HG02588 (cell line): ENCODE results near the gene EYA2.
"Not testable (repeated sequence)": the region's sequence is repeated elsewhere in the genome, so short reads cannot be mapped to it uniquely, and the experiment has no call there.

ENCODE experiments used
- ATAC-seq: cut with Tn5 transposase; IDR thresholded peaks from one replicate; pipeline ENCODE4 v1.9.1; 2021; ENCODE audit warnings: mild to moderate bottlenecking, moderate library complexity; ENCODE audit not compliant: unreplicated experiment

The EYA2 gene

DNA sequence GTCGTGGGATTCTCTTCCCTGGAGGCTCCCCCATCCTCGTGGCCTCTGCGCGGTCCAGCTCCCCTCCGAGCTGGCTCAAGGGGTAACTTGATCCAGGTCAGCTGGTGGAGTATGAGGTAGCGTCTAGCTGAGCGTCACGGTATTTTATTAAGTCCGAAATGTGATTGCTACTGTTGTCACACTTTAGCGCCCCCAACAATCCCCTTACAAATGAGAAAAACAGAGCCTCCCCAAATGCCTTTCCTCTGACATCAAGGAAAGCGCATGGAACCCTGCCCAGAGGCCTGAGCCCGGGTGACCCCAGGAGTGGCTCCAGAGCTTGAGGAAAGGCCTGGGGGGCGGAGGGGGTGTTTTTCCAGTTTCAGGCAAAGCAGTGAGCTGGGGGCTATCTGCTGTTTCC lies 269.5 kb downstream of the EYA2 start:
- ATAC-seq = no peak

DNA sequence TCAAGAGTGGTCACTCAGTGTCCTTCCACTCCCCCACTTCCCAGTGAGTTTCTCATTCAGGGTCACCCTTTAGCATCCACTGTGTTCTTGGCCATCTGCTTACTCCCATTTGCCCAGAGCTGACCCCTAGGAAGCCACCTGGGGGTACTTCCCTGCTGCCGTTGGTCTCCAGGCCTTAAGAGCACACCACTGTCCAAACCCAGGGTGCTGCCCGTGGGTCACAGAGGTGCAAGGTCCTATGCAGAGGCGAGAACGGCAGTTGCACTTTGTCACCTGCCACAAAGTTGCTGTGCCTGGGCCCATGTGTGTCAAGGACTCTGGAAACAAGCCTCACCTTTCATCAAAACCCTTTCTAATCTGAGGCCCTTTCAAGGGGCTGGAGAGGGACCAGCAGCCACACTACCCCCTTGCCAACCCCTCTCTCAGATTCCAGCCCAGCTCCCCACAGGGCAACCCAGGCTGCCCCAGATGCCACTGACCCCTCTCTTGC lies 270.8 kb downstream of the EYA2 start:
- no peak for ATAC-seq

DNA sequence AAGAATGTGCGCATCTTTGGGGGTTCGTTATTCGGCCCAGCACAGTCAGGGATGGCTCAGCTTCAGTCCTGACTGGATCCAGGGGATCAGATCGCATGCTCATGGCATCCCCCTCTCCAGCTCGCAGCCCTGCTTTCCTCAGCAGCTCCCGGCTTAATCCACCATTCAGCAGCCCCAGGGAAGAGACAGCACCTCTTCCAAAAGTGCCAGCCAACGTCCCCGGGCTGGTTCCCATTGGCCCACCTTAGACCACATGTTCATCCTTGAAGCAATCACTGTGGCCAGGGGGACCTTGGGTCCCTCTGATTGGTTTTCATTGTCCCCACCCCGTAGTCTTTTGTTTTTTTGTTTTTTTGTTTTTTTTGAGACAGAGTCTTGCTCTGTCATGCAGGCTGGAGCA lies 273.2 kb downstream of the EYA2 start:
- ATAC-seq = no peak

DNA sequence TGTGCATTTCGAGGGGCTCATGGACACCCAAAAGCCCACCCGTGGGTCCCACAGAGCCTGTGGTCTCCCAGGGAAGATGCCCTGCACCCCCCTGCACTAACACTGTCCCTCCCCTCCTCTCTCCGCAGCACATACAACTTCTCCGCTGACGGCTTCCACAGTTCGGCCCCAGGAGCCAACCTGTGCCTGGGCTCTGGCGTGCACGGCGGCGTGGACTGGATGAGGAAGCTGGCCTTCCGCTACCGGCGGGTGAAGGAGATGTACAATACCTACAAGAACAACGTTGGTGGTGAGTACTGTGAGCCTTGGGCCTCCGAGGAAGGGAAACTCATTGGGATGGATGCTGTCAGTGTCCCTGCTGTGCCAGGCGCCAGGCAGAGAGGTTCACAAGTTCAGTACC lies 277.9 kb downstream of the EYA2 start:
- ATAC-seq = no peak

DNA sequence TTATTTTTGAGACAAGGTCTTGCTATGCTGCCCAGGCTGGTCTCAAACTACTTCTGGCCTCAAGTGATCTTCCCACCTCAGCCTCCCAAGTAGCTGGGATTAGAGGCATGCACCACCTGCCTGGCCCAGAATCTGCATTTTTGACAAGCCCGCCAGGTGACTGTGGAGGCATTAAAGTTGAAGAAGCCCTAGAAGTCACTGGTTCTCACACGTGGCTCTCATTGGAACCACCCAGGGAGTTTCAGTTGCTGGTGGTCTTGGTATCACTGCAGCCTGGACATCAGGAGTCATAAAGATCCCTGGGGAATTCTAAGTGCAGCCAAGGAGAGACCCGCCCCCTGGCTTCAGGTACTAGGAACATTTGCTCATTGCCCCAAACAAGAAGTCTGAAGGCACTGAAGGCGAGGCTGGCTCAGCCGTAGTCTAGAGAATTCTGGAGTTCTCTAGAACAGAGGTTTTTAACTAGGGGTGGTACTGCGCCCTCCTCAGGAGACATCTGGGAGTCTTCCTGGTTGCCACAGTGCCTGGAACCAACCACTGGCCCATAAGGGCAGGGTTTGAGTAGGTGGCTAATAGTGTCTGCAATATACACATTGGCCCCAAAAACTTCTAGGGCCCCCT lies 279.1 kb downstream of the EYA2 start:
- no peak for ATAC-seq

DNA sequence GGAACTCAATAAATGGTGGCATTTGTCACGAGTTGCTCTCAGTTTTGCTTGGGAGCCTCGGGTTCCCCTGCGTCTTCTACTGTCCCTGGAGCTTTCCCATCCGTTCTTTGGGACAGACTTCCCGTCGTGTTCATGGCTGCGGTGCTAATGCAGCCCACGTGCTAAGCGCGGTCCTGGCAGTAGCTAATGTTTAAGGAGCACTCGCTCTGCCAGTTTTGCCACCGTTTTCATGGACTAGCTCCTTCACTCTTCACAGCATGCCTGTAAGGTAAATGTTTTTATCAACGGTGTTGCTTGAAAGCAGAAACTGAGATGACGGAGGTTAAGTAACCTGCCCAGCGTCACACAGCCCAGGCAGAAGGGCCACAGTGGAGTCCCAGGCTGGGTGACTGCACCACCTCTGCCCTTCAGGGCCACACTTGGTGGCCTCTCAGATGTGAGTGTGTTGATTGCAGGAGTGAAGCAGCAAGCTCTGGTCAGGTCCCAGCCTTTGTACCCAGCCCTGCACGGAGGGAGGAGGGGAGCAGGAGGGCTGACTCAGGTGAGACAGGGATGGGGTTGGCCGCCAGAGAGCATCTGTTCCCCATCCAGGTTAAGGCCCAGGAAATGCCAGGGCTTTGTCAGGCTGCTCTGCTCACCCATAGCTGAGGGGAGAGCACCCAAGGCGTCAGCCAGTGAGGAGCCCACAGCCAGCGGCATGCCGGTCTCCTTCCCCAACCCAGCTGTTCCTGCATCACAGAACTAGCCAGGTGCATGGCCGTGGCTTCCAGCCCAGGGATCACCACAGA lies 280.0 kb downstream of the EYA2 start:
- no peak for ATAC-seq

DNA sequence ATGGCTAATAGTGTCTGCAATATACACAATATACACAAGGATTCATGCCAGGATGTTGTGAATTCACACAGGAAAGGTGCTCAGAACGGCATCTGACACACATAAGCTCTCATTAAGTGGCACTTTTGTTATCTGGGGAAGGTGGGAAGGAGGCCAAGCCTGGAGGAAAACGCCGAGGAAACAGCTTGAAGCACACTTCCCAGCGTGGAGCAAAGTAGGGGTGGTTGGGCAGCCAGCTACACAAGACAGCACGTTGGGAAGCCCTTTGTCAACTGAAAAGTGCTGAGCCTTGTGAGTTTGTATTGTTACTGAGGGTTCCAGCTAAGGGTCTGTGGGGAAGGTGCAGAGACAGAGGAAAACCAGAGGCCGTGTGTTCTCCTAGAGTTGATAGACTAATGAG lies 280.9 kb downstream of the EYA2 start:
- ATAC-seq = no peak

DNA sequence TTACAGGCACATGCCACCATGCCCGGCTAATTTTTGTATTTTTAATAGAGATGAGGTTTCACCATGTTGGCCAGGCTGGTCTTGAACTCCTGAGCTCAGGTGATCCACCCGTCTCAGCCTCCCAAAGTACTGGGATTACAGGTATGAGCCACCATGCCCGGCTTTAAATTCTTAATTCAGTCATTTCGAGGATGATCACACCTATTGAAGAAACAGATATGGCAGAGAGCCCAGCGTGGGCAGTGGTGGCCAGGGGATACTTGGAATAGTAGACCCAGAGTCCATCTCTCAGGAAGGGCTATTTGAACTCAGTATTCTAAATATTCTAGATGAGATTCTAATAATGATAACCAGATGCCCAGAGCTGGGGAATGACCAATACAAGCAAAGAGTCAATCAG lies 281.6 kb downstream of the EYA2 start:
- ATAC-seq = not testable (repeated sequence)

DNA sequence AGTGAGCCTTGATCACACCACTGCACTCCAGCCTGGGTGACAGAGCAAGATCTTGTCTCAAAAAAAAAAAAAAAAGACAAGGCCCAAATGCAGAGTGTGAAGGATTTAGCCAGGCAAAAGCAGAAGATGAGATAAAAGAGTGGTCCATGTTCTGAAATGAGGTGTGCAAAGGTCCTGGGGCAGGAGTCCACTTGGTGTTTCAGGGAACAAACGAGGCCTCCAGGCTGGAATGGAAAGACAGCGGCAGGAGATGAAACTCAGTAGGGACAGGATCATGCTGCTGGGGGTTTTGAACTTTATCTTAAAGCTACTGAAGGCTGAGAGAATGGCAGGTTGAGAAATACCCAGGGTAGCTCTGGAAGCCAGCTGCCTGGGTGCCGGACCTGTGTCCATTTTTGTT lies 283.6 kb downstream of the EYA2 start:
- ATAC-seq = no peak

DNA sequence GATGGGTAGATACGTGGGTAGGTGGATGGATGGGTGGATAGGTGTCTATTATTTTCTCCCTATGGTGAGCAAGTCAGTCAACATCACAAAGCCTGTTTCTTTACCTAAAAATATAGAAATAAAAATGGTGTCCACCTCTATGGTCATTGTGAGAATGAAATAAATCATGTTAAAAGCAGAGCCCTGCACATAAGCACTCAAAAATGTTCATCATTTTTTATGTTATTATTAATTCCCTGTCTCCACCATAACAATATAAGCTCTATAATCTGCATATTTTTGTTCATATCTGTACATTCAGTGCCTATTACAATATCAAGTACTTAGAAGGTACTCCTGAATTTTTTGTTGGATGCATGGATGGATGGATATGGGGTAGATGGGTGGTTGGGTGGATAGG lies 284.2 kb downstream of the EYA2 start:
- ATAC-seq = no peak

DNA sequence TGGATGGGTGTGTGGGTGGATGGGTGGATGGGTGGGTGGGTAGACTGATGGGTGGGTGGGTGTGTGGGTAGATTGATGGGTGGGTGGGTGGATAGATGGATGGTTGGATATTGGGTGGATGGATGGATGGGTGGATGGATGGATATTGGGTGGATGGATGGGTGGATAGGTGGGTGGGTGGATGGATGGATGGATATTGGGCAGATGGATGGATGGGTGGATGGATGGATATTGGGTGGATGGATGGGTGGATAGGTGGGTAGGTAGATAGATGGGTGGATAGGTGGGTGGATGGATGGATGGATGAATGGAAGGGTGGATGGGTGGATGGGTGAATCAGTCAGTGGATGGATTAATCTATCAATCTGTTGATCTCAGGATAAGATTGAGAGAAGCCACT lies 284.6 kb downstream of the EYA2 start:
- no peak for ATAC-seq

DNA sequence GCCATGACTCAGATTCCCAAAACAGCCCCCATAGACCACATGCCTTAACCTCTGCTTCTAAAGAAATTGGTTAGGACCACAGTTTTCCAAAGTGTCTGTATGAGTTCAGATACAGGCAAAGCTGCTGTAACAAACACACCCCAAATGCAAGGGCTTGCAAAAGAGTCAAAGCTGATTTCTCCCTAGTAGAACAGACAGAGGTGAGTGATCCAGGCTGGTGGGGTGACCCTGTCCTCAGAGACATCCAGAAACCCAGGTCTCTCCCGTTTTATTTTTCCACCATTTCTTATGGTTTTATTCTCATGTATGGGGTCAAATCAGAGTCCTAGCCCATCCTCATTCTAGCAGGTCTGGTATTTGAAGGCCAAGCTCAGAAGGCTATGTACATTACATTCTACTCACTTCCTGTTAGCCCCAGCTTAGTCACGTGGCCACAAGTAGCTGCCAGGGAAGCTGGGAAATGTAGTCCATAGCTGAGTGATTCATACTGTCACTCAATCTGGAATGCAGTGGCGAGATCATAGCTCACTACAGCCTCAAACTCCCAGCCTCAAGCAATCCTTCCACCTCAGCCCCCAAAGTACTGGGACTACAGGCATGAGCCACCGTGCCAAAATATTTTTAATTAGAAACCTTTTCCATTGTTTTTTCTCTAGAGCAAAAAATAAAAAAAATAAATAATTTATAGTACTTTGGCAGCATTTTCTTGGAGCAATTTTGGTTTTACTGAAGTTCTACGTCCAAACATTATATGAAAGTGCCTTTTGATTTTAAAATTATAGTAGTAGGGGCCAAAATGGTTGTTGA lies 286.6 kb downstream of the EYA2 start:
- no peak for ATAC-seq

DNA sequence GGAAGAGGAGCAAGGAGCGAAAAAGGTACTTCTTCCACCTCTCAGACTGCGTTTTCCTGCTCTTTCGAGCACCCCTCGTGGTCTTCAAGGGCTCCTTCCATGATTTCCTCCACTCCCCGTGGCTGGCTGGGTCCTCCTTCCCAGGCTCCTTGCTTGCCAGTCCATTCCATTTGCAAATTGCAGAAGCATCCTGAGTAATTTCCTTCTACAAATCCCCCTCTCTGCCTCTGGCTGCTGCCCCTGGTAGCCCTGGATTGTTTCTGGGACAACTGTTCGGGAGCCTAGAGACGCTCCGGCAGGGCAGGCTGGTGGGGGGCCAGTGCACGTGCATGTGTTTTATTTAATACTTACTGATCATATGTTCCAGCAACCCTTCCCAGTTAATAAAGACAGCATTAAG lies 288.7 kb downstream of the EYA2 start:
- ATAC-seq = no peak

DNA sequence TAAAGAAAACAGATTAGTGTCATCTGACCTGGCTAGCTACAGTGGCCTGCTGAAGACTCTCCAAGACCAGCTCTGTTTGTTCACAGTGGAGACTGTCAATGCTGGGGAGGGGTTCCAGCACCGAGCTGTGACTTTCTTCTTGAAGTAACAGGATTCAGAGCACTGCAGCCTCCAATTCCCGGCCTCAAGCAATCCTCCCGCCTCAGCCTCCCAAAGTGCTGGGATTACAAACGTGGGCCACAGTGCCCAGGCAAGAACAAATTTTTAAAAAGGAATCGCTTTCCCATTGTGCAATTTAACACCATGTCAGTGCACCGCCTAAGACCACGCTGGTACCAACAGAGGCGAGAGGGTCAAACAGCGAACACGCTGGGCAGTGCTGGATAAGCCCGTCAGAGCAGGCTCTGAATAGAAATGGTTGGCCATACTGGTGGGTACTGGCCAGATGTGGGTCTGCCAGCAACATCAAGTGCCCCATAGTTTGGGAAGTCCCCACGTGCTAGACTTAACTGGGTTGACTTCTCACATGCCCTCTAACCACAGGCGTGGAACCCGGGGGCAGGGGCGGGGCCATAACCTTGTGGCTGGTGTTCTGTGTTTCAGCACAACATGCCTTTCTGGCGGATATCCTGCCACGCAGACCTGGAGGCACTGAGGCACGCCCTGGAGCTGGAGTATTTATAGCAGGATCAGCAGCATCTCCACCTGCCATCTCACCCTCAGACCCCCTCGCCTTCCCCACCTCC lies 293.0 kb downstream of the EYA2 start:
- no peak for ATAC-seq

DNA sequence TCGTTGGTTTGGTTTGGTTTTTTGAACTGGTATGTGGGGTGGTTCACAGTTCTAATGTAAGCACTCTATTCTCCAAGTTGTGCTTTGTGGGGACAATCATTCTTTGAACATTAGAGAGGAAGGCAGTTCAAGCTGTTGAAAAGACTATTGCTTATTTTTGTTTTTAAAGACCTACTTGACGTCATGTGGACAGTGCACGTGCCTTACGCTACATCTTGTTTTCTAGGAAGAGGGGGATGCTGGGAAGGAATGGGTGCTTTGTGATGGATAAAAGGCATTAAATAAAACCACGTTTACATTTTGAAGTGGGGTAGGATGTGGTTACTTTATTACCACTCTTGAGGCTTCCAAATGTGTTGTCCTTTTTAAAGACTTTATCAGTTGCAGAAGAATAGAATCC lies 293.9 kb downstream of the EYA2 start:
- no peak for ATAC-seq

DNA sequence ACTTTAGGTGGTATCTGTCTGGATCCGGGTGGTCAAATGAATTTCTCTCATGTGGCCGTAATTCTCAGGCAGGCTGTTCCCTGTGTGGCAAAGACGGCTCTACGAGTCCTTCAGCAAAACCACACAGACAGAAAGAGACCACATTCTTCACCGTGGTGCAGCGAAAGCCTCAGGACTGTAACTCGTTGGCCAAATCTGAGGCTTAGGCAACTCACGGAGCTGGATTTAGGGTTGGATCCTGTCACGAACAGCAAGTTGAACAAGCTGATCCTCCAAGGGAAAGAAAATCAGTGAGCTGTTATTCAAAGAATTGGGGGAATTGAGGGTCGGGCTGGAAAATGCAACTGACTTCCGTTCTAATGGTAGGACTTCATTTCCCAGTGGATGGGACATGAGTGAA lies 294.4 kb downstream of the EYA2 start:
- ATAC-seq = no peak

DNA sequence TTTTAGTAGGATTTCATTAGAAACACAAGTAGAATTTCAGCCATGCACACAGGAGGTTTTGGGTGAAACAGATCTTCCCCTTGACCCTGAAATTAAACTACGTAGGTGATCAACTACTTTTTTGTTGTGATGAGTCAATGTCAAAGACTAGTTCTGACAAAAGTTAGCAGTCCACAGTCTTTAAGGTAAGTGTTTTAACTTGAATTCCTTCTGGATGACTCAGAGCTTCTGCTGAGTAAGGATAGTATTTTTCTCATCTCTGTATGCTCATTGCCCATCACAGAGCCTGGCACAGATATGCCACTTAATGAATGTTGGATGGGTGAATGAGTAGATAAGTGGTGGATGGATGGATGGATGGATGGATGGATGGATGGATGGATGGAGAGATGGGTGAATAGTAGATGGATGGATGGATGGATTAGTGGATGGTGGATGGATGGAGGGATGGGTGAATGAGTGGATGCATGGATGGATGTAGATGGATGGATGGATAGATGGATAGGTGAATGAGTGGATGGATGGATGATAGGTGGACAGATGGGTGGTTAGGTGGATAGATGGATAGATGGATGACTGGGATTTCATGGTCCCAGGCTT lies 296.5 kb downstream of the EYA2 start:
- no peak for ATAC-seq

DNA sequence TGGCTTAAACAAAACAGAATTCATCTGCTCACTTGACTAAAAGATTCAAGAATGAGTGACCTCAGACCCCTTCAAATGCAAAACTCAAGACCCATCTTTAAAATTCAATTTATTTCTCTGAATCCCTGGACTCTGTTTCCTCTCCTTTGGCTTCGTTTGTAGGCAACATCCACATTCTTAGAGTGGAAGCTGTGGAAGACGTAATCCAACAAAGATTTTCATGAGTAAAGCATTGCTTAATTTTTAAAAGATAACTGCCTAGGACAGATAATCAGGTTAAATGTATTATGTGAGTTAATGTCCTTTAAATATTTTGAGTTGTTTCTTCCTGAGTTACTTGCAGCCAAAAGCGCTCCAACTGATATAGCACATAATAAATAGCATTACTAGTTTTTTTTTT lies 297.3 kb downstream of the EYA2 start:
- ATAC-seq = no peak

DNA sequence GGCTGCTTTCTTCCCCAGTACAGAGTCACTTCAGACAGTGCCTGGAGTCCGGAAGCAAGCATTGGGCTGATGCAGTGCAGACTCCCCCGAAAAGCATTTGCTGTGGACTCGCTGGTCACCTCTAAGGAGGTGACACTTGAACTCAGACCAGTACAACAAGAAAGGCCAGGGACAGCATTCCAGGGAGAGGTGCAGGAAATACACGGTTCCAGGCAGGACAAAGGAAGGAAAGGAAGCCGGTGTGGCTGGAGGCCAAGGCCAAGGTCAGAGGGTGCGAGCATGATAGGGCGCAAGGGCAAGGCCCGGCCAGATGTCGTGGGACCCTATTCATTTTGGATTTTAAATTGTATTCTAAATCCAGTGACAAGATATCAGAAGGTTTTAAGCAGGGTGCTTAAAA lies 300.9 kb downstream of the EYA2 start:
- ATAC-seq = no peak
